GM23338 (cell line): ENCODE data around the gene NCOR2. TPM values are rescaled to one million over a fixed set of nuclear protein-coding genes. Genes with fewer than 3 reads are reported as not detected.

ENCODE experiments used
- ATAC-seq: fragments of 200-7000 bp; cut with Tn5 transposase; 3 replicates; pipeline ENCODE4 v1.9.1; 2020
- DNase-seq: peaks from one replicate; pipeline ENCODE4 v3.0.0-alpha.2; 2015; ENCODE audit warnings: low spot score
- H2AFZ ChIP-seq: fragments of 200-600 bp; sonication (generic); 2 replicates; pipeline ENCODE4 v1.8.0; 2016; ENCODE audit warnings: antibody characterized with exemption, mild to moderate bottlenecking, moderate library complexity
- H3F3A ChIP-seq: fragments of 200-600 bp; sonication (generic); replicated peaks from 2 replicates; pipeline ENCODE4 v1.8.0; 2017; ENCODE audit warnings: antibody characterized with exemption, mixed run types, low read depth
- H3K27ac ChIP-seq: fragments of 200-600 bp; sonication (generic); 2 replicates; pipeline ENCODE4 v1.6.1; 2016; ENCODE audit warnings: low read depth
- H3K27me3 ChIP-seq: fragments of 200-600 bp; sonication (generic); 2 replicates; pipeline ENCODE4 v1.8.0; 2016; ENCODE audit warnings: mild to moderate bottlenecking, mixed run types, moderate library complexity; ENCODE audit not compliant: insufficient read depth
- H3K36me3 ChIP-seq: fragments of 200-600 bp; sonication (generic); 2 replicates; pipeline ENCODE4 v1.8.0; 2016; ENCODE audit warnings: mild to moderate bottlenecking; ENCODE audit not compliant: insufficient read depth
- H3K4me1 ChIP-seq: fragments of 200-600 bp; sonication (generic); 2 replicates; pipeline ENCODE4 v1.8.0; 2016; ENCODE audit warnings: mild to moderate bottlenecking, moderate library complexity; ENCODE audit not compliant: insufficient read depth
- H3K4me2 ChIP-seq: fragments of 200-600 bp; sonication (generic); 2 replicates; pipeline ENCODE4 v1.7.1; 2017; ENCODE audit warnings: mixed run types
- H3K4me3 ChIP-seq: fragments of 200-600 bp; sonication (generic); 2 replicates; pipeline ENCODE4 v1.6.1; 2016; ENCODE audit warnings: mixed run types
- H3K79me2 ChIP-seq: fragments of 200-600 bp; sonication (generic); replicated peaks from 2 replicates; pipeline ENCODE4 v1.8.0; 2017; ENCODE audit warnings: mild to moderate bottlenecking; ENCODE audit not compliant: insufficient read depth
- H3K9me2 ChIP-seq: fragments of 200-600 bp; sonication (generic); 2 replicates; pipeline ENCODE4 v1.8.0; 2017; ENCODE audit not compliant: insufficient read depth
- H4K20me1 ChIP-seq: fragments of 200-600 bp; sonication (generic); replicated peaks from 2 replicates; pipeline ENCODE4 v1.8.0; 2017; ENCODE audit warnings: mild to moderate bottlenecking; ENCODE audit not compliant: insufficient read depth
- H3K27ac Mint-ChIP-seq: 2 replicates; pipeline ENCODE4 v1.8.0; 2020; ENCODE audit warnings: inconsistent platforms, mild to moderate bottlenecking, moderate library complexity, mixed read lengths
- H3K27me3 Mint-ChIP-seq: 3 replicates; pipeline ENCODE4 v1.8.0; 2022; ENCODE audit warnings: low read depth, mild to moderate bottlenecking, moderate library complexity, mixed read lengths, inconsistent platforms; ENCODE audit not compliant: insufficient read depth, poor library complexity
- H3K36me3 Mint-ChIP-seq: 3 replicates; pipeline ENCODE4 v1.8.0; 2021; ENCODE audit warnings: low read depth, mild to moderate bottlenecking, inconsistent platforms, moderate library complexity, mixed read lengths
- H3K4me1 Mint-ChIP-seq: 3 replicates; pipeline ENCODE4 v1.8.0; 2020; ENCODE audit warnings: mild to moderate bottlenecking, inconsistent platforms, mixed read lengths
- H3K4me3 Mint-ChIP-seq: 3 replicates; pipeline ENCODE4 v1.8.0; 2021; ENCODE audit warnings: moderate library complexity, mild to moderate bottlenecking, inconsistent platforms, mixed read lengths
- H3K9me3 Mint-ChIP-seq: 3 replicates; pipeline ENCODE4 v1.8.0; 2020; ENCODE audit warnings: moderate library complexity, mild to moderate bottlenecking, inconsistent platforms, mixed read lengths
- CREB1 ChIP-seq: fragments of 250-450 bp; sonication (Bioruptor Pico); IDR thresholded peaks from 2 replicates; pipeline ENCODE4 v1.5.0; 2020; ENCODE audit warnings: low read depth, mild to moderate bottlenecking, moderate library complexity
- EZH2 ChIP-seq: fragments of 200-600 bp; sonication (generic); IDR thresholded peaks from one replicate; pipeline ENCODE4 v1.8.0; 2017; ENCODE audit warnings: antibody characterized with exemption, mild to moderate bottlenecking, low read depth; ENCODE audit not compliant: unreplicated experiment
- EZH2phosphoT487 ChIP-seq: fragments of 200-600 bp; sonication (generic); IDR thresholded peaks from one replicate; pipeline ENCODE4 v1.8.1; 2018; ENCODE audit warnings: antibody characterized with exemption; ENCODE audit not compliant: unreplicated experiment
- JUNB ChIP-seq: IDR thresholded peaks from one replicate; pipeline ENCODE4 v1.6.1; 2016; ENCODE audit warnings: antibody characterized with exemption; ENCODE audit not compliant: unreplicated experiment
- NANOG ChIP-seq: IDR thresholded peaks from 2 replicates; pipeline ENCODE4 v1.6.1; 2016; ENCODE audit warnings: antibody characterized with exemption, borderline replicate concordance
- POLR2AphosphoS5 ChIP-seq: IDR thresholded peaks from 2 replicates; pipeline ENCODE4 v1.6.1; 2016; ENCODE audit warnings: antibody characterized with exemption, low read depth
- REST ChIP-seq: IDR thresholded peaks from one replicate; pipeline ENCODE4 v1.6.1; 2018; ENCODE audit warnings: antibody characterized with exemption; ENCODE audit not compliant: unreplicated experiment
- STAT1 ChIP-seq: IDR thresholded peaks from one replicate; pipeline ENCODE4 v1.6.1; 2016; ENCODE audit warnings: antibody characterized with exemption; ENCODE audit not compliant: unreplicated experiment
- ZNF114 ChIP-seq: fragments of 250-450 bp; sonication (Bioruptor Pico); IDR thresholded peaks from 2 replicates; pipeline ENCODE4 v1.5.0; 2020; ENCODE audit warnings: mild to moderate bottlenecking, moderate library complexity
- ZNF331 ChIP-seq: fragments of 250-450 bp; sonication (Bioruptor Pico); IDR thresholded peaks from 2 replicates; pipeline ENCODE4 v1.5.0; 2020; ENCODE audit warnings: low read depth, mild to moderate bottlenecking, moderate library complexity
- polyA plus RNA-seq: library from polyadenylated mRNA; unstranded; fragments of >200 nt; fragmentation: Nextera tagmentation; extraction: Ambion mirVana; gene quantifications from 2 replicates; pipeline ENCODE4 v1.2.1, GENCODE V29; 2016
- total RNA-seq: library from RNA; depleted of rRNA; stranded (reverse); fragments of >200 nt; shearing (Covaris generic); gene quantifications from 2 replicates; pipeline ENCODE4 v1.2.3, GENCODE V29; 2014
- TF ChIP-seq, protein P1 (sequence below): fragments of 250-450 bp; sonication (Bioruptor Pico); IDR thresholded peaks from 2 replicates; pipeline ENCODE4 v1.5.0; 2020; ENCODE audit warnings: mild to moderate bottlenecking, moderate library complexity
- TF ChIP-seq, protein P2 (sequence below): IDR thresholded peaks from 2 replicates; pipeline ENCODE4 v1.6.1; 2016; ENCODE audit warnings: antibody characterized with exemption
- TF ChIP-seq, protein P3 (sequence below), 2 experiments: fragments of 200-600 bp in 1 of 2; sonication (generic) in 1 of 2; conservative IDR thresholded peaks; 2 replicates each; pipeline versions ENCODE4 v1.5.1 to v1.6.1; 2016 to 2017; ENCODE audit warnings: antibody characterized with exemption in 2 of 2, low read depth in 2 of 2, mild to moderate bottlenecking in 2 of 2, moderate library complexity in 1 of 2

Gene NCOR2
- total and polyA plus RNA-seq, 2 experiments from 2014 or later, result 69.6 to 190 TPM

DNA sequence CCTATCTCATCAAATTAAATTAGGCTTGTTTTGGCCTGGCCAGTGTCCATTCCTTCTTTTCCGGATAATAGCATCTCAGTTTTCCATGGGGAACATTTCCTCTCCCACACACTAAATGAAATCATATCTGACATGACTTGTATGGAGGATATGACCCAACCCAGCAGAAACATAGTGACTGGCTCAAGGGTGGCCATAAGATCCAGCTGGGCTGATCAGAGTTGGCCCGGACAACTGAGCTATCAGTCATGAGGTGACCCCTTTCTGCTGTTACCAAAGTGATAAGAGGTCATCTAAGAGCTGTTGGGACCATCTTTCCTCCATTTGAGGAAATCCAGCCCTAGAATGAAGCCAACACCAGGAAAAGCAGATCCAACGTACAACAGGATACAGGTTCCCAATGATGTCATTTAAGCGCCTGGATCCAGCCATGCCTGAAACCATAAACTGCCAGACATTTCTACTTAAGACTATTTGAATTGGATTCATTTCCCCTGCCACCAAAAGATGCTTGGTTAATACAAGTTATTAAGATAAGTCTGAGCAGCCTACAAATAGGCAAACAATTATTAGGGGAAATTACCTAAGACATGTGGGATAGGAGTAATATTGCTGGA is 20.7 kb upstream of the NCOR2 start:
- ATAC-seq, result no peak

More for the DNA sequence above, 20.7 kb upstream of the NCOR2 start:
- no peaks in the 10 kb centered on the region for H3K36me3 Mint-ChIP-seq
- no peak for DNase-seq
- no peaks in the 10 kb centered on the region for H3F3A ChIP-seq
- no peak overlapping the region for H3K4me3 ChIP-seq
- H3K9me3 Mint-ChIP-seq, result peaks cover 4% of the 10 kb centered on the region; the same call in 2 of the 3 replicates
- no peak overlapping the region for H3K4me3 Mint-ChIP-seq
- H3K4me2 ChIP-seq, result no peak overlapping the region
- no peak overlapping the region for H3K27ac Mint-ChIP-seq
- no peaks in the 10 kb centered on the region for H3K9me2 ChIP-seq
- no peaks in the 10 kb centered on the region for H3K4me1 ChIP-seq
- H2AFZ ChIP-seq, result no peak overlapping the region
- H3K79me2 ChIP-seq, result no peaks in the 10 kb centered on the region
- TF ChIP-seq ZNF331 (CRISPR knock-in tag), result no peak
- TF ChIP-seq POLR2AphosphoS5, result no peak
- no peak for TF ChIP-seq JUNB
- TF ChIP-seq STAT1, result no peak
- no peak for TF ChIP-seq REST
- TF ChIP-seq EZH2phosphoT487, result no peak
- no peak for TF ChIP-seq ZNF114 (CRISPR knock-in tag)
- no peak for TF ChIP-seq CREB1
- TF ChIP-seq, protein P1, sequence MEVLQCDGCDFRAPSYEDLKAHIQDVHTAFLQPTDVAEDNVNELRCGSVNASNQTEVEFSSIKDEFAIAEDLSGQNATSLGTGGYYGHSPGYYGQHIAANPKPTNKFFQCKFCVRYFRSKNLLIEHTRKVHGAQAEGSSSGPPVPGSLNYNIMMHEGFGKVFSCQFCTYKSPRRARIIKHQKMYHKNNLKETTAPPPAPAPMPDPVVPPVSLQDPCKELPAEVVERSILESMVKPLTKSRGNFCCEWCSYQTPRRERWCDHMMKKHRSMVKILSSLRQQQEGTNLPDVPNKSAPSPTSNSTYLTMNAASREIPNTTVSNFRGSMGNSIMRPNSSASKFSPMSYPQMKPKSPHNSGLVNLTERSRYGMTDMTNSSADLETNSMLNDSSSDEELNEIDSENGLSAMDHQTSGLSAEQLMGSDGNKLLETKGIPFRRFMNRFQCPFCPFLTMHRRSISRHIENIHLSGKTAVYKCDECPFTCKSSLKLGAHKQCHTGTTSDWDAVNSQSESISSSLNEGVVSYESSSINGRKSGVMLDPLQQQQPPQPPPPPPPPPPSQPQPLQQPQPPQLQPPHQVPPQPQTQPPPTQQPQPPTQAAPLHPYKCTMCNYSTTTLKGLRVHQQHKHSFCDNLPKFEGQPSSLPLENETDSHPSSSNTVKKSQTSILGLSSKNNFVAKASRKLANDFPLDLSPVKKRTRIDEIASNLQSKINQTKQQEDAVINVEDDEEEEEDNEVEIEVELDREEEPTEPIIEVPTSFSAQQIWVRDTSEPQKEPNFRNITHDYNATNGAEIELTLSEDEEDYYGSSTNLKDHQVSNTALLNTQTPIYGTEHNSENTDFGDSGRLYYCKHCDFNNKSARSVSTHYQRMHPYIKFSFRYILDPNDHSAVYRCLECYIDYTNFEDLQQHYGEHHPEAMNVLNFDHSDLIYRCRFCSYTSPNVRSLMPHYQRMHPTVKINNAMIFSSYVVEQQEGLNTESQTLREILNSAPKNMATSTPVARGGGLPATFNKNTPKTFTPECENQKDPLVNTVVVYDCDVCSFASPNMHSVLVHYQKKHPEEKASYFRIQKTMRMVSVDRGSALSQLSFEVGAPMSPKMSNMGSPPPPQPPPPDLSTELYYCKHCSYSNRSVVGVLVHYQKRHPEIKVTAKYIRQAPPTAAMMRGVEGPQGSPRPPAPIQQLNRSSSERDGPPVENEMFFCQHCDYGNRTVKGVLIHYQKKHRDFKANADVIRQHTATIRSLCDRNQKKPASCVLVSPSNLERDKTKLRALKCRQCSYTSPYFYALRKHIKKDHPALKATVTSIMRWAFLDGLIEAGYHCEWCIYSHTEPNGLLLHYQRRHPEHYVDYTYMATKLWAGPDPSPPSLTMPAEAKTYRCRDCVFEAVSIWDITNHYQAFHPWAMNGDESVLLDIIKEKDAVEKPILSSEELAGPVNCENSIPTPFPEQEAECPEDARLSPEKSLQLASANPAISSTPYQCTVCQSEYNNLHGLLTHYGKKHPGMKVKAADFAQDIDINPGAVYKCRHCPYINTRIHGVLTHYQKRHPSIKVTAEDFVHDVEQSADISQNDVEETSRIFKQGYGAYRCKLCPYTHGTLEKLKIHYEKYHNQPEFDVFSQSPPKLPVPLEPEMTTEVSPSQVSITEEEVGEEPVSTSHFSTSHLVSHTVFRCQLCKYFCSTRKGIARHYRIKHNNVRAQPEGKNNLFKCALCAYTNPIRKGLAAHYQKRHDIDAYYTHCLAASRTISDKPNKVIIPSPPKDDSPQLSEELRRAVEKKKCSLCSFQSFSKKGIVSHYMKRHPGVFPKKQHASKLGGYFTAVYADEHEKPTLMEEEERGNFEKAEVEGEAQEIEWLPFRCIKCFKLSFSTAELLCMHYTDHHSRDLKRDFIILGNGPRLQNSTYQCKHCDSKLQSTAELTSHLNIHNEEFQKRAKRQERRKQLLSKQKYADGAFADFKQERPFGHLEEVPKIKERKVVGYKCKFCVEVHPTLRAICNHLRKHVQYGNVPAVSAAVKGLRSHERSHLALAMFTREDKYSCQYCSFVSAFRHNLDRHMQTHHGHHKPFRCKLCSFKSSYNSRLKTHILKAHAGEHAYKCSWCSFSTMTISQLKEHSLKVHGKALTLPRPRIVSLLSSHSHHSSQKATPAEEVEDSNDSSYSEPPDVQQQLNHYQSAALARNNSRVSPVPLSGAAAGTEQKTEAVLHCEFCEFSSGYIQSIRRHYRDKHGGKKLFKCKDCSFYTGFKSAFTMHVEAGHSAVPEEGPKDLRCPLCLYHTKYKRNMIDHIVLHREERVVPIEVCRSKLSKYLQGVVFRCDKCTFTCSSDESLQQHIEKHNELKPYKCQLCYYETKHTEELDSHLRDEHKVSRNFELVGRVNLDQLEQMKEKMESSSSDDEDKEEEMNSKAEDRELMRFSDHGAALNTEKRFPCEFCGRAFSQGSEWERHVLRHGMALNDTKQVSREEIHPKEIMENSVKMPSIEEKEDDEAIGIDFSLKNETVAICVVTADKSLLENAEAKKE (CRISPR knock-in tag), result no peak
- no peak for TF ChIP-seq NANOG
- TF ChIP-seq EZH2, result no peak
- TF ChIP-seq, protein P2, sequence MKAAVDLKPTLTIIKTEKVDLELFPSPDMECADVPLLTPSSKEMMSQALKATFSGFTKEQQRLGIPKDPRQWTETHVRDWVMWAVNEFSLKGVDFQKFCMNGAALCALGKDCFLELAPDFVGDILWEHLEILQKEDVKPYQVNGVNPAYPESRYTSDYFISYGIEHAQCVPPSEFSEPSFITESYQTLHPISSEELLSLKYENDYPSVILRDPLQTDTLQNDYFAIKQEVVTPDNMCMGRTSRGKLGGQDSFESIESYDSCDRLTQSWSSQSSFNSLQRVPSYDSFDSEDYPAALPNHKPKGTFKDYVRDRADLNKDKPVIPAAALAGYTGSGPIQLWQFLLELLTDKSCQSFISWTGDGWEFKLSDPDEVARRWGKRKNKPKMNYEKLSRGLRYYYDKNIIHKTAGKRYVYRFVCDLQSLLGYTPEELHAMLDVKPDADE, result no peak
- TF ChIP-seq, protein P3, sequence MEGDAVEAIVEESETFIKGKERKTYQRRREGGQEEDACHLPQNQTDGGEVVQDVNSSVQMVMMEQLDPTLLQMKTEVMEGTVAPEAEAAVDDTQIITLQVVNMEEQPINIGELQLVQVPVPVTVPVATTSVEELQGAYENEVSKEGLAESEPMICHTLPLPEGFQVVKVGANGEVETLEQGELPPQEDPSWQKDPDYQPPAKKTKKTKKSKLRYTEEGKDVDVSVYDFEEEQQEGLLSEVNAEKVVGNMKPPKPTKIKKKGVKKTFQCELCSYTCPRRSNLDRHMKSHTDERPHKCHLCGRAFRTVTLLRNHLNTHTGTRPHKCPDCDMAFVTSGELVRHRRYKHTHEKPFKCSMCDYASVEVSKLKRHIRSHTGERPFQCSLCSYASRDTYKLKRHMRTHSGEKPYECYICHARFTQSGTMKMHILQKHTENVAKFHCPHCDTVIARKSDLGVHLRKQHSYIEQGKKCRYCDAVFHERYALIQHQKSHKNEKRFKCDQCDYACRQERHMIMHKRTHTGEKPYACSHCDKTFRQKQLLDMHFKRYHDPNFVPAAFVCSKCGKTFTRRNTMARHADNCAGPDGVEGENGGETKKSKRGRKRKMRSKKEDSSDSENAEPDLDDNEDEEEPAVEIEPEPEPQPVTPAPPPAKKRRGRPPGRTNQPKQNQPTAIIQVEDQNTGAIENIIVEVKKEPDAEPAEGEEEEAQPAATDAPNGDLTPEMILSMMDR (conservative IDR thresholded peaks at IDR 0.05; ENCODE audit: low read depth in 2 of 2), result no peak
- H3K36me3 ChIP-seq, result no peaks in the 10 kb centered on the region
- peaks cover 8% of the 10 kb centered on the region for H3K27me3 Mint-ChIP-seq
- H4K20me1 ChIP-seq, result no peaks in the 10 kb centered on the region
- no peaks in the 10 kb centered on the region for H3K27me3 ChIP-seq
- H3K4me1 Mint-ChIP-seq, result 0 out of 3 replicates have a peak, but pooled peaks cover 2% of the 10 kb centered on the region
- no peak overlapping the region for H3K27ac ChIP-seq
